ENCODE data around the gene SLC25A13. TPM values are rescaled to one million over a fixed set of nuclear protein-coding genes. Genes with fewer than 3 reads are reported as not detected.

The SLC25A13 gene
- total RNA-seq, 3 donors from 2014 or later: 33.1 to 39.0 (median 33.2) TPM

- TF ChIP-seq, protein P1, sequence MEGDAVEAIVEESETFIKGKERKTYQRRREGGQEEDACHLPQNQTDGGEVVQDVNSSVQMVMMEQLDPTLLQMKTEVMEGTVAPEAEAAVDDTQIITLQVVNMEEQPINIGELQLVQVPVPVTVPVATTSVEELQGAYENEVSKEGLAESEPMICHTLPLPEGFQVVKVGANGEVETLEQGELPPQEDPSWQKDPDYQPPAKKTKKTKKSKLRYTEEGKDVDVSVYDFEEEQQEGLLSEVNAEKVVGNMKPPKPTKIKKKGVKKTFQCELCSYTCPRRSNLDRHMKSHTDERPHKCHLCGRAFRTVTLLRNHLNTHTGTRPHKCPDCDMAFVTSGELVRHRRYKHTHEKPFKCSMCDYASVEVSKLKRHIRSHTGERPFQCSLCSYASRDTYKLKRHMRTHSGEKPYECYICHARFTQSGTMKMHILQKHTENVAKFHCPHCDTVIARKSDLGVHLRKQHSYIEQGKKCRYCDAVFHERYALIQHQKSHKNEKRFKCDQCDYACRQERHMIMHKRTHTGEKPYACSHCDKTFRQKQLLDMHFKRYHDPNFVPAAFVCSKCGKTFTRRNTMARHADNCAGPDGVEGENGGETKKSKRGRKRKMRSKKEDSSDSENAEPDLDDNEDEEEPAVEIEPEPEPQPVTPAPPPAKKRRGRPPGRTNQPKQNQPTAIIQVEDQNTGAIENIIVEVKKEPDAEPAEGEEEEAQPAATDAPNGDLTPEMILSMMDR (IDR thresholded peaks at IDR 0.05): no peak
- no peak for TF ChIP-seq POLR2A (IDR thresholded peaks at IDR 0.05)
- no peak for TF ChIP-seq POLR2AphosphoS5 (IDR thresholded peaks at IDR 0.05)
- intact Hi-C loops (cut with DNase I; ENCODE audit: low total_unique reads): no loop called here
- no peak for DNase-seq (ENCODE audit: low spot score in 2 of 2)
- no peak overlapping the region for H3K4me3 ChIP-seq
- H3K9me3 ChIP-seq: no peaks in the 10 kb centered on the region
- no peaks in the 10 kb centered on the region for H3K4me1 ChIP-seq
- H3K27ac ChIP-seq: no peak overlapping the region
- no peaks in the 10 kb centered on the region for H3K27me3 ChIP-seq
- H3K36me3 ChIP-seq: no peaks in the 10 kb centered on the region
Measured at GRCh38 chr7:96237040-96237439, 84.9 kb downstream of the SLC25A13 start.

GRCh38 chr7:96236198-96237039 is 85.5 kb downstream of the SLC25A13 start:
- Histone ChIP-seq H3K27ac (peak overlapping the region; percentile 17 to 61), H3K27me3 (no peaks in the 10 kb centered on the region), H3K4me3 (no peak overlapping the region), H3K36me3 (no peaks in the 10 kb centered on the region), H3K9me3 (no peaks in the 10 kb centered on the region), H3K4me1 (no peaks in the 10 kb centered on the region)
- TF ChIP-seq, protein P1 (IDR thresholded peaks at IDR 0.05): no peak
- TF ChIP-seq POLR2AphosphoS5 (IDR thresholded peaks at IDR 0.05) (no peak), POLR2A (IDR thresholded peaks at IDR 0.05) (no peak)
- DNase-seq (ENCODE audit: low spot score in 2 of 2): no peak
- intact Hi-C loops (cut with DNase I; ENCODE audit: low total_unique reads): no loop called here

DNA sequence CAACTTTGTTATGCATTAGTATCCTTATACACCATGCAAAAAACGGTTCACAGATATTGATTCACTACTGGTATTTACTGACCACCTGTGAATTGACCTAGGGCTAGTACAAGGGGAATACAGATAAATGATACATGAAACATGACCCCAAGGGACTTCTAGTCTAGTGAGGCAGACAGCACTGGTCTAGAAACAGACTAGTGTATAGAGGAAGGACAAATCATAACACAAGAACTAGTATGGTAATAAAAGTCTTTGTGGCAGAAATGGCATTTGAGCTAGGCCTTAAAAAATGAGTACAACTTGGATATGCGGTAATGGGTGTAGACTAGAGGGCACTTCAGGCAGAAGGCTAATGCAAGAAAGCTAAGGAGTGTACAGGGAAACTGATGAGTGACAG is 86.6 kb downstream of the SLC25A13 start:
- no peak overlapping the region for H3K27ac ChIP-seq

GRCh38 chr7:96233528-96234154 is 88.3 kb downstream of the SLC25A13 start:
- intact Hi-C loops (cut with DNase I; ENCODE audit: low total_unique reads): no loop called here
- Histone ChIP-seq H3K4me1 (no peaks in the 10 kb centered on the region), H3K27ac (no peak overlapping the region), H3K4me3 (no peak overlapping the region), H3K36me3 (no peaks in the 10 kb centered on the region), H3K27me3 (no peaks in the 10 kb centered on the region), H3K9me3 (no peaks in the 10 kb centered on the region)
- TF ChIP-seq, protein P1 (IDR thresholded peaks at IDR 0.05): no peak
- TF ChIP-seq POLR2A (IDR thresholded peaks at IDR 0.05) (no peak), POLR2AphosphoS5 (IDR thresholded peaks at IDR 0.05) (no peak)
- no peak for DNase-seq (ENCODE audit: low spot score in 2 of 2)

More for the DNA sequence above, 86.6 kb downstream of the SLC25A13 start:
- intact Hi-C loops (cut with DNase I; ENCODE audit: low total_unique reads): no loop called here
- TF ChIP-seq POLR2AphosphoS5 (IDR thresholded peaks at IDR 0.05) (no peak), POLR2A (IDR thresholded peaks at IDR 0.05) (no peak)
- TF ChIP-seq, protein P1 (IDR thresholded peaks at IDR 0.05): no peak
- DNase-seq (ENCODE audit: low spot score in 2 of 2): no peak
- no peak overlapping the region for H3K4me3 ChIP-seq
- no peaks in the 10 kb centered on the region for H3K9me3 ChIP-seq
- H3K36me3 ChIP-seq: no peaks in the 10 kb centered on the region
- H3K27me3 ChIP-seq: no peaks in the 10 kb centered on the region
- no peaks in the 10 kb centered on the region for H3K4me1 ChIP-seq

GRCh38 chr7:96233084-96233483 is 88.8 kb downstream of the SLC25A13 start:
- no peaks in the 10 kb centered on the region for H3K36me3 ChIP-seq
- H3K27ac ChIP-seq: no peak overlapping the region
- H3K4me1 ChIP-seq: no peaks in the 10 kb centered on the region
- DNase-seq (ENCODE audit: low spot score in 2 of 2): no peak
- TF ChIP-seq, protein P1 (IDR thresholded peaks at IDR 0.05): no peak
- TF ChIP-seq POLR2AphosphoS5 (IDR thresholded peaks at IDR 0.05) (no peak), POLR2A (IDR thresholded peaks at IDR 0.05) (no peak)
- no peaks in the 10 kb centered on the region for H3K9me3 ChIP-seq
- intact Hi-C loops (cut with DNase I; ENCODE audit: low total_unique reads): no loop called here
- no peaks in the 10 kb centered on the region for H3K27me3 ChIP-seq
- H3K4me3 ChIP-seq: no peak overlapping the region

Data from breast epithelium (tissue), 4 donors.